Smooth muscle cell (in vitro differentiated cells): ENCODE measurements around the gene DNMT3A. TPM values are rescaled to one million over a fixed set of nuclear protein-coding genes. Genes with fewer than 3 reads are reported as not detected.

Source experiments
- DNase-seq: peaks from one replicate; lab custom pipeline; 2025; ENCODE audit not compliant: unreplicated experiment; lab: John Stamatoyannopoulos, UW
- H2AFZ ChIP-seq: fragments of 200-600 bp; sonication (generic); 2 replicates; pipeline ENCODE4 v1.6.0; 2016; ENCODE audit warnings: antibody characterized with exemption, low read depth, mild to moderate bottlenecking
- H3F3A ChIP-seq: fragments of 200-600 bp; sonication (generic); 2 replicates; pipeline ENCODE4 v1.6.0; 2017; ENCODE audit warnings: antibody characterized with exemption, low read depth
- H3K27ac ChIP-seq: fragments of 200-600 bp; sonication (generic); 2 replicates; pipeline ENCODE4 v1.5.1; 2016; ENCODE audit warnings: low read depth, mild to moderate bottlenecking
- H3K27me3 ChIP-seq: fragments of 200-600 bp; sonication (generic); 2 replicates; pipeline ENCODE4 v1.6.1; 2016; ENCODE audit warnings: low read depth, mild to moderate bottlenecking
- H3K36me3 ChIP-seq: fragments of 200-600 bp; sonication (generic); 2 replicates; pipeline ENCODE4 v1.5.1; 2016; ENCODE audit warnings: low read depth
- H3K4me1 ChIP-seq: fragments of 200-600 bp; sonication (generic); 2 replicates; pipeline ENCODE4 v1.5.1; 2016; ENCODE audit warnings: low read depth
- H3K4me2 ChIP-seq: fragments of 200-600 bp; sonication (generic); 2 replicates; pipeline ENCODE4 v1.6.0; 2016; ENCODE audit warnings: mild to moderate bottlenecking
- H3K4me3 ChIP-seq: fragments of 200-600 bp; sonication (generic); 2 replicates; pipeline ENCODE4 v1.5.1; 2016; ENCODE audit warnings: mild to moderate bottlenecking
- H3K79me2 ChIP-seq: fragments of 200-600 bp; sonication (generic); 2 replicates; pipeline ENCODE4 v1.6.0; 2016; ENCODE audit warnings: low read depth, mild to moderate bottlenecking
- H3K9ac ChIP-seq: fragments of 200-600 bp; sonication (generic); 2 replicates; pipeline ENCODE4 v1.6.0; 2016; ENCODE audit warnings: low read depth
- H3K9me3 ChIP-seq: fragments of 200-600 bp; sonication (generic); replicated peaks from 2 replicates; pipeline ENCODE4 v1.5.1; 2016; ENCODE audit warnings: low read depth
- H4K20me1 ChIP-seq: fragments of 200-600 bp; sonication (generic); 2 replicates; pipeline ENCODE4 v1.6.0; 2016; ENCODE audit warnings: low read depth
- WGBS: methylation state at CpG from one replicate; pipeline ENCODE4 v1.1.7; 2016; ENCODE audit warnings: low lambda C conversion rate; 5-methylcytosine and 5-hydroxymethylcytosine counted together
- polyA plus RNA-seq: library from polyadenylated mRNA; unstranded; fragments of >200 nt; fragmentation: Nextera tagmentation; extraction: Ambion mirVana; gene quantifications from 2 replicates; pipeline ENCODE4 v1.2.1, GENCODE V29; 2016
- total RNA-seq: library from RNA; depleted of rRNA; stranded (reverse); fragments of >200 nt; gene quantifications from 2 replicates; pipeline ENCODE4 v1.2.3, GENCODE V29; 2014
- TF ChIP-seq, protein P1 (sequence below): fragments of 200-600 bp; sonication (generic); IDR thresholded peaks from 2 replicates; pipeline ENCODE4 v1.5.1; 2017; ENCODE audit warnings: borderline replicate concordance, mild to moderate bottlenecking, antibody characterized with exemption; ENCODE audit not compliant: insufficient read depth, poor library complexity, severe bottlenecking

Gene DNMT3A
- total and polyA plus RNA-seq, 2 experiments from 2014 or later: 16.4 to 19.9 TPM

DNA sequence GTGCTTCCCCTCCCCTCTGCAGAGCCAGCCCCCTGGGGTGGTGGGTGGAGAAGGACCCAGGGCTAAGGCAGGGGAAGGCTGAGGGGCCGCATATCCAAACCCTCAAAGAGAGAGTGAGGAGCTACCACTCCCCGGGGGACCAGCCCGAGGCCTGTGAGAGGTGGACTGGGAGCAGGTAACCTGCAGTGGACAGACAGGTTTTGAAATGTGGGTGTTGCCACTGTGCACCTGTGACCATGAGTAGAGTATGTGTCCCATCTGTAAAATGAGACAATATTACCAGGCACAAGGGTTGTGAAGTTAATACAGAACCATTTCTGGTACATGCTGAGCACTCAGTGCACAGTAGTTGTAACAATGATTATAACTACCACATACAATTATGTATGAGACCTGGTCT, 122.1 kb downstream of the DNMT3A start:
- Histone ChIP-seq H3K9ac (no peak overlapping the region), H3K27ac (no peak overlapping the region), H3K4me3 (no peak overlapping the region), H3K4me2 (no peak overlapping the region), H3K27me3 (no peaks in the 10 kb centered on the region), H3K4me1 (peaks cover 3% of the 10 kb centered on the region), H3K36me3 (no peaks in the 10 kb centered on the region), H3K9me3 (no peaks in the 10 kb centered on the region), H3F3A (peaks cover 7% of the 10 kb centered on the region), H4K20me1 (no peaks in the 10 kb centered on the region), H2AFZ (no peak overlapping the region), H3K79me2 (no peaks in the 10 kb centered on the region)
- TF ChIP-seq, protein P1, sequence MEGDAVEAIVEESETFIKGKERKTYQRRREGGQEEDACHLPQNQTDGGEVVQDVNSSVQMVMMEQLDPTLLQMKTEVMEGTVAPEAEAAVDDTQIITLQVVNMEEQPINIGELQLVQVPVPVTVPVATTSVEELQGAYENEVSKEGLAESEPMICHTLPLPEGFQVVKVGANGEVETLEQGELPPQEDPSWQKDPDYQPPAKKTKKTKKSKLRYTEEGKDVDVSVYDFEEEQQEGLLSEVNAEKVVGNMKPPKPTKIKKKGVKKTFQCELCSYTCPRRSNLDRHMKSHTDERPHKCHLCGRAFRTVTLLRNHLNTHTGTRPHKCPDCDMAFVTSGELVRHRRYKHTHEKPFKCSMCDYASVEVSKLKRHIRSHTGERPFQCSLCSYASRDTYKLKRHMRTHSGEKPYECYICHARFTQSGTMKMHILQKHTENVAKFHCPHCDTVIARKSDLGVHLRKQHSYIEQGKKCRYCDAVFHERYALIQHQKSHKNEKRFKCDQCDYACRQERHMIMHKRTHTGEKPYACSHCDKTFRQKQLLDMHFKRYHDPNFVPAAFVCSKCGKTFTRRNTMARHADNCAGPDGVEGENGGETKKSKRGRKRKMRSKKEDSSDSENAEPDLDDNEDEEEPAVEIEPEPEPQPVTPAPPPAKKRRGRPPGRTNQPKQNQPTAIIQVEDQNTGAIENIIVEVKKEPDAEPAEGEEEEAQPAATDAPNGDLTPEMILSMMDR: no peak
- DNase-seq: no peak
- 87% methylated on average over 3 of the region's 3 CpGs for WGBS

DNA sequence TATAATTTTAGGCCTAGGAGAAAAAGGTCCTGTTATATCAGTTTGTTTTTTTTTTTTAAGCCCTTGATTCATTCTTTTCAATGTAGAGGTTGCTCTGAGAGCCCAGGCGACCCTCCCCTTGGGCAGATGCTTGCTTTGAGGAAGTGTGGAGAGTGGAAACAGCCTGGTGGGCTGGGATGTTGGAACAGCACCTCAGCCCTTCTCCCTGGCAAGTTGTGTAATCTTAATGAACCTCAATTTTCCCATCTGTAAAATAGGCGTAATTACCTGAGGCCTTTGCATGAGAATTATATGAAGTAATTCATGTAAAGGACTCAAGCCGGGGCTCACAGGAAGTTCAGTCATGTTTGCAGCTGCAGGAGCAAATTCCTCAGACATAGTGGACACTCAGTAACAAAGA, 123.6 kb downstream of the DNMT3A start:
- TF ChIP-seq, protein P1: no peak
- no peaks in the 10 kb centered on the region for H4K20me1 ChIP-seq
- no peaks in the 10 kb centered on the region for H3K36me3 ChIP-seq
- no peak overlapping the region for H3K27ac ChIP-seq
- H3K9me3 ChIP-seq: no peaks in the 10 kb centered on the region
- H3K9ac ChIP-seq: no peak overlapping the region
- no peaks in the 10 kb centered on the region for H3K79me2 ChIP-seq
- WGBS: 96% methylated on average over 3 of the region's 3 CpGs
- DNase-seq: no peak
- H3K4me1 ChIP-seq: peaks cover 3% of the 10 kb centered on the region
- no peaks in the 10 kb centered on the region for H3K27me3 ChIP-seq
- no peak overlapping the region for H3K4me3 ChIP-seq
- H3K4me2 ChIP-seq: no peak overlapping the region
- H2AFZ ChIP-seq: no peak overlapping the region
- H3F3A ChIP-seq: peaks cover 7% of the 10 kb centered on the region

DNA sequence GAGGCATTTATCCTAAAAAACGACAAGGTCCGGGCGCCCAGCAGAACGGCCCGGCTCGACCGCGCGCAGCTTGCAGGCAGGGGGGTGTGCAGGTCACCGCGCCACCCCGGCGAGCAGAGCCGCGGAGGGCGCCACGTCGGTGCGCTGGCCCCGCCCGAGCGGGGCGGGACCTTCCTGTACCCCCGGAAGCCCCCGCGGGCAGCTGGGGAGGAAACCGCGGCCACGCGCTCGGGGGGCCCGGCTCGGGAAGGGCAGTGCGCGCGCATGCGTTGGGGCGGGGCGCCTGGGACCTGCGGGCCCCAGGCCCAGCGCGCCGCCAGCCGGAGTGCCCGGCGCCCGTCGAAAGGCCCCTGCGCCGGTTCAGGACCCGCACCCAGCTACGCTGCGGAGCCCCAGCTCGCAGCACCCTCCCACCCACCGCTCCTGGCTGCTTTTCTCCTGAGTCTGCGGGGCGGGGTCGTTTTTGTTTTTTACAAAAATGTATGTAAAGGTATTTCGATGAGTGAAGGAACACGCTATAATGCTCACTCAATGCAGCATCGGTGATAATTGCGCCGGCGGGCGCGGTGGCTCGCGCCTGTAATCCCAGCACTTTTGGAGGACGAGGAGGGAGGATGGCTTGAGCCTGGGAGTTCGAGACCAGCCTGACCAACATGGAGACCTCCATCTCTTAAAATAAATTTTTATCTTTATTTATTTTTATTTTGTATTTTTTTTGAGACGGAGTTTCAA, 125.6 kb downstream of the DNMT3A start:
- Histone ChIP-seq H3K9ac (no peak overlapping the region), H4K20me1 (no peaks in the 10 kb centered on the region), H3K36me3 (no peaks in the 10 kb centered on the region), H3K79me2 (no peaks in the 10 kb centered on the region), H3K27ac (no peak overlapping the region), H2AFZ (peak overlapping the region; percentile 96), H3K27me3 (no peaks in the 10 kb centered on the region), H3K4me3 (peak overlapping the region; percentile 66), H3K4me1 (peaks cover 3% of the 10 kb centered on the region), H3F3A (peaks cover 7% of the 10 kb centered on the region), H3K9me3 (no peaks in the 10 kb centered on the region), H3K4me2 (peak overlapping the region; percentile 89)
- DNase-seq: peak; percentile 32
- 4% methylated on average over 71 of the region's 71 CpGs for WGBS
- TF ChIP-seq, protein P1: no peak

DNA sequence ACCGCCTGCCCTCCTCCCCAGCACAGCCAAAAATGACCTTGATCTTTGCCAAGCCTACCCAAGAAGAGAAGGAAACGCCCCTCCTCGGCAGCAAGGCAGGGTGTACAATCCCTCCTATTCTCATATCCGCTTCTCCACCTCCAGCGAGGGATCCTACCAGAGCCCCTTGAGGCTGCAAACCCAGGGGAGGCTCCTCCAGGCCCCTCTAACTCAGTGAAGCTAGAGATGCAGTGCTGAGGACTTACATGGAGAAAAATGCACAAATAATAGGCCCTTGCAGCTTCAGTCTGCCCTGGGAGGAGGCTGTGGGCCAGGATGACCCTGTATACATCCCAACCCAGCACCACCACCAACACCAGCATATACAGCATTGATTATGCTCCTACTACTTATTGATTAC, 126.5 kb downstream of the DNMT3A start:
- no peak for DNase-seq
- H3K9ac ChIP-seq: no peak overlapping the region
- peak overlapping the region; percentile 66 for H3K4me3 ChIP-seq
- H3K27me3 ChIP-seq: no peaks in the 10 kb centered on the region
- TF ChIP-seq, protein P1: no peak
- H2AFZ ChIP-seq: peak overlapping the region; percentile 38
- no peaks in the 10 kb centered on the region for H3K79me2 ChIP-seq
- peaks cover 7% of the 10 kb centered on the region for H3F3A ChIP-seq
- H3K36me3 ChIP-seq: no peaks in the 10 kb centered on the region
- H3K9me3 ChIP-seq: no peaks in the 10 kb centered on the region
- H4K20me1 ChIP-seq: no peaks in the 10 kb centered on the region
- H3K4me2 ChIP-seq: peak overlapping the region; percentile 89
- WGBS: 81% methylated on average over 4 of the region's 5 CpGs
- no peak overlapping the region for H3K27ac ChIP-seq
- peaks cover 3% of the 10 kb centered on the region for H3K4me1 ChIP-seq
